CD4-positive, alpha-beta T cell treated with Interleukin-1 beta for 1 hour (primary cell): ENCODE results near the gene RPS27L.

Source experiments
- DNase-seq, 2 donors: peaks; one replicate each; pipeline ENCODE4 v3.0.0-alpha.2; 2020 to 2022

The RPS27L gene

GRCh38 chr15:63187589-63188226 is 30.4 kb upstream of the RPS27L start:
- DNase-seq: no peak

GRCh38 chr15:63186065-63186464 is 28.8 kb upstream of the RPS27L start:
- DNase-seq: no peak

GRCh38 chr15:63185206-63185605 is 27.9 kb upstream of the RPS27L start:
- DNase-seq: no peak

GRCh38 chr15:63181648-63182047 is 24.4 kb upstream of the RPS27L start:
- DNase-seq: no peak

- no peak for DNase-seq
Measured at GRCh38 chr15:63180746-63181145, 23.5 kb upstream of the RPS27L start.

GRCh38 chr15:63178034-63178433 is 20.8 kb upstream of the RPS27L start:
- no peak for DNase-seq

- no peak for DNase-seq
Measured at GRCh38 chr15:63176302-63176701, 19.0 kb upstream of the RPS27L start.

GRCh38 chr15:63172851-63173451 is 15.7 kb upstream of the RPS27L start:
- no peak for DNase-seq

- DNase-seq: no peak
Measured at GRCh38 chr15:63172376-63172775, 15.1 kb upstream of the RPS27L start.

- no peak for DNase-seq
Measured at GRCh38 chr15:63169788-63170187, 12.5 kb upstream of the RPS27L start.

- DNase-seq: peak; percentile 23 to 39
Measured at GRCh38 chr15:63166219-63166618, 8.9 kb upstream of the RPS27L start.

GRCh38 chr15:63165166-63165859 is 8.0 kb upstream of the RPS27L start:
- no peak for DNase-seq

GRCh38 chr15:63163217-63163616 is 5.9 kb upstream of the RPS27L start:
- no peak for DNase-seq

- DNase-seq: no peak
Measured at GRCh38 chr15:63160638-63161037, 3.4 kb upstream of the RPS27L start.

GRCh38 chr15:63157891-63158431 is 684 bp upstream of the RPS27L start:
- DNase-seq: peak; percentile 29 to 38

GRCh38 chr15:63156755-63157117 is 541 bp downstream of the RPS27L start:
- DNase-seq: peak in 1 of 2 donors; percentile 22

- no peak for DNase-seq
Measured at GRCh38 chr15:63156086-63156710, 1.1 kb downstream of the RPS27L start.

GRCh38 chr15:63155486-63155885 is 1.8 kb downstream of the RPS27L start:
- DNase-seq: no peak

GRCh38 chr15:63151665-63152064 is 5.6 kb downstream of the RPS27L start:
- no peak for DNase-seq

GRCh38 chr15:63146684-63147083 is 10.6 kb downstream of the RPS27L start:
- no peak for DNase-seq

GRCh38 chr15:63145426-63145825 is 11.9 kb downstream of the RPS27L start:
- no peak for DNase-seq

- DNase-seq: no peak
Measured at GRCh38 chr15:63140936-63141335, 16.3 kb downstream of the RPS27L start.

- no peak for DNase-seq
Measured at GRCh38 chr15:63136742-63137141, 20.5 kb downstream of the RPS27L start.

GRCh38 chr15:63135804-63136203 is 21.5 kb downstream of the RPS27L start:
- peak in 1 of 2 donors; percentile 30 for DNase-seq
